Skeletal muscle cell (primary cell): ENCODE measurements around the gene KATNIP.

ENCODE experiments used
- DNase-seq: peaks from one replicate; pipeline ENCODE4 v3.0.0-alpha.2; 2010; ENCODE audit warnings: low read depth
- H3K4me3 ChIP-seq: 2 replicates; pipeline ENCODE4 v1.5.1; 2011; ENCODE audit warnings: low read depth, mild to moderate bottlenecking, control low read depth, low read length, moderate library complexity

KATNIP gene

GRCh38 chr16:27549746-27550581 is at the start of gene KATNIP, which contains the start of gene GTF3C1:
Gene KATNIP, plus strand, starts transcription at chr16:27550144. Its CDS starts 27 bp downstream, at chr16:27550171.
Gene GTF3C1, minus strand, starts transcription at chr16:27549913. Its CDS starts 23 bp downstream, at chr16:27549890.
- peak; percentile 93 for DNase-seq
- H3K4me3 ChIP-seq: peak within 1 kb of the TSS; percentile 99

GRCh38 chr16:27500801-27501200 is 49.1 kb upstream of the KATNIP start:
- DNase-seq: no peak
- H3K4me3 ChIP-seq: no peak overlapping the region

GRCh38 chr16:27503662-27504061 is 46.3 kb upstream of the KATNIP start:
- H3K4me3 ChIP-seq: no peak overlapping the region
- no peak for DNase-seq

GRCh38 chr16:27505297-27506236 is 44.4 kb upstream of the KATNIP start:
- DNase-seq: no peak
- H3K4me3 ChIP-seq: no peak overlapping the region

- no peak overlapping the region for H3K4me3 ChIP-seq
These were observed 43.2 kb upstream of the KATNIP start for GRCh38 chr16:27506771-27507170.

GRCh38 chr16:27508476-27508875 is 41.5 kb upstream of the KATNIP start:
- no peak for DNase-seq
- H3K4me3 ChIP-seq: no peak overlapping the region

More at GRCh38 chr16:27506771-27507170, 43.2 kb upstream of the KATNIP start:
- no peak for DNase-seq

GRCh38 chr16:27511657-27512448 is 38.1 kb upstream of the KATNIP start:
- no peak overlapping the region for H3K4me3 ChIP-seq
- DNase-seq: no peak

GRCh38 chr16:27514806-27515205 is 35.1 kb upstream of the KATNIP start:
- no peak overlapping the region for H3K4me3 ChIP-seq
- DNase-seq: no peak

- no peak overlapping the region for H3K4me3 ChIP-seq
- DNase-seq: no peak
These were observed 34.0 kb upstream of the KATNIP start for GRCh38 chr16:27515874-27516353.

GRCh38 chr16:27516365-27516764 is 33.6 kb upstream of the KATNIP start:
- no peak overlapping the region for H3K4me3 ChIP-seq
- no peak for DNase-seq

GRCh38 chr16:27517664-27518063 is 32.3 kb upstream of the KATNIP start:
- no peak overlapping the region for H3K4me3 ChIP-seq
- no peak for DNase-seq

GRCh38 chr16:27518226-27518625 is 31.7 kb upstream of the KATNIP start:
- no peak overlapping the region for H3K4me3 ChIP-seq

GRCh38 chr16:27520982-27521673 is 28.8 kb upstream of the KATNIP start:
- H3K4me3 ChIP-seq: no peak overlapping the region
- DNase-seq: peak; percentile 32

More at GRCh38 chr16:27518226-27518625, 31.7 kb upstream of the KATNIP start:
- DNase-seq: no peak

- no peak for DNase-seq
- no peak overlapping the region for H3K4me3 ChIP-seq
These were observed 27.7 kb upstream of the KATNIP start for GRCh38 chr16:27522173-27522707.

GRCh38 chr16:27526180-27526579 is 23.8 kb upstream of the KATNIP start:
- no peak for DNase-seq
- H3K4me3 ChIP-seq: no peak overlapping the region

- no peak for DNase-seq
These were observed 21.6 kb upstream of the KATNIP start for GRCh38 chr16:27528294-27528693.

GRCh38 chr16:27529962-27530361 is 20.0 kb upstream of the KATNIP start:
- H3K4me3 ChIP-seq: no peak overlapping the region
- peak; percentile 67 for DNase-seq

More at GRCh38 chr16:27528294-27528693, 21.6 kb upstream of the KATNIP start:
- no peak overlapping the region for H3K4me3 ChIP-seq

- no peak overlapping the region for H3K4me3 ChIP-seq
These were observed 18.8 kb upstream of the KATNIP start for GRCh38 chr16:27531186-27531585.

More at GRCh38 chr16:27531186-27531585, 18.8 kb upstream of the KATNIP start:
- DNase-seq: no peak
